ENCODE results near the gene CERS3.

Gene CERS3

GRCh38 chr15:100528833-100529428, at the start of gene CERS3:
TSS of gene CERS3 (minus strand) at chr15:100528950. CDS start at chr15:100501849, 27,101 bp downstream.
- DNase-seq = no peak

GRCh38 chr15:100573526-100573925, 44.8 kb upstream of the CERS3 start:
- no peak for DNase-seq

GRCh38 chr15:100572362-100572983, 43.7 kb upstream of the CERS3 start:
- DNase-seq = no peak

GRCh38 chr15:100571592-100572167, 42.9 kb upstream of the CERS3 start:
- no peak for DNase-seq

- DNase-seq = no peak
These were observed 42.1 kb upstream of the CERS3 start for GRCh38 chr15:100570735-100571313.

- no peak for DNase-seq
These were observed 41.5 kb upstream of the CERS3 start for GRCh38 chr15:100570275-100570674.

- no peak for DNase-seq
These were observed 40.6 kb upstream of the CERS3 start for GRCh38 chr15:100569391-100569790.

- no peak for DNase-seq
These were observed 38.3 kb upstream of the CERS3 start for GRCh38 chr15:100566850-100567628.

- DNase-seq = no peak
These were observed 36.8 kb upstream of the CERS3 start for GRCh38 chr15:100565591-100565990.

GRCh38 chr15:100560323-100560722, 31.6 kb upstream of the CERS3 start:
- DNase-seq = no peak

- DNase-seq = no peak
These were observed 30.6 kb upstream of the CERS3 start for GRCh38 chr15:100559330-100559729.

- DNase-seq = no peak
These were observed 30.1 kb upstream of the CERS3 start for GRCh38 chr15:100558771-100559254.

GRCh38 chr15:100553468-100553867, 24.7 kb upstream of the CERS3 start:
- DNase-seq = no peak

- no peak for DNase-seq
These were observed 19.2 kb upstream of the CERS3 start for GRCh38 chr15:100547961-100548360.

GRCh38 chr15:100544946-100545345, 16.2 kb upstream of the CERS3 start:
- no peak for DNase-seq

- DNase-seq = no peak
These were observed 15.6 kb upstream of the CERS3 start for GRCh38 chr15:100544338-100544841.

GRCh38 chr15:100542290-100542689, 13.5 kb upstream of the CERS3 start:
- no peak for DNase-seq

- DNase-seq = no peak
These were observed 8.6 kb upstream of the CERS3 start for GRCh38 chr15:100537331-100537730.

GRCh38 chr15:100536733-100537132, 8.0 kb upstream of the CERS3 start:
- DNase-seq = no peak

GRCh38 chr15:100533886-100534285, 5.1 kb upstream of the CERS3 start:
- DNase-seq = no peak

GRCh38 chr15:100531823-100532327, 3.1 kb upstream of the CERS3 start:
- no peak for DNase-seq

GRCh38 chr15:100531204-100531603, 2.5 kb upstream of the CERS3 start:
- no peak for DNase-seq

GRCh38 chr15:100529556-100529955, 806 bp upstream of the CERS3 start:
- DNase-seq = no peak

Data from left hindlimb (tissue), 1 donor.